Rectal smooth muscle tissue (tissue), 1 donor: ENCODE data around the gene RHOT2.

Source experiments
- H3K27ac ChIP-seq: one replicate; pipeline ENCODE4 v1.7.0; 2013; ENCODE audit warnings: low read depth, low read length, inconsistent platforms
- H3K27me3 ChIP-seq: one replicate; pipeline ENCODE4 v1.7.0; 2013; ENCODE audit warnings: low read length; ENCODE audit not compliant: control insufficient read depth, insufficient read depth
- H3K36me3 ChIP-seq: one replicate; pipeline ENCODE4 v1.7.0; 2013; ENCODE audit warnings: low read length; ENCODE audit not compliant: control insufficient read depth, insufficient read depth
- H3K4me1 ChIP-seq: one replicate; pipeline ENCODE4 v1.7.0; 2013; ENCODE audit warnings: low read length; ENCODE audit not compliant: control insufficient read depth, insufficient read depth
- H3K4me3 ChIP-seq: one replicate; pipeline ENCODE4 v1.7.0; 2013; ENCODE audit warnings: low read length
- H3K9ac ChIP-seq: one replicate; pipeline ENCODE4 v1.7.0; 2013; ENCODE audit warnings: low read length

RHOT2 gene

GRCh38 chr16:645852-646678 lies 21.9 kb upstream of the RHOT2 start:
- Histone ChIP-seq H3K4me3 (peak overlapping the region; percentile 15), H3K4me1 (peaks cover 14% of the 10 kb centered on the region), H3K9ac (no peak overlapping the region), H3K36me3 (no peaks in the 10 kb centered on the region), H3K27ac (no peak overlapping the region), H3K27me3 (no peaks in the 10 kb centered on the region)

GRCh38 chr16:646679-647172 lies 21.2 kb upstream of the RHOT2 start:
- peaks cover 14% of the 10 kb centered on the region for H3K4me1 ChIP-seq
- no peaks in the 10 kb centered on the region for H3K36me3 ChIP-seq
- H3K27me3 ChIP-seq: no peaks in the 10 kb centered on the region
- peak overlapping the region; percentile 6 for H3K4me3 ChIP-seq
- H3K27ac ChIP-seq: no peak overlapping the region
- H3K9ac ChIP-seq: no peak overlapping the region

GRCh38 chr16:647173-647902 lies 20.6 kb upstream of the RHOT2 start:
- Histone ChIP-seq H3K27ac (no peak overlapping the region), H3K27me3 (no peaks in the 10 kb centered on the region), H3K4me3 (peak overlapping the region; percentile 6), H3K36me3 (no peaks in the 10 kb centered on the region), H3K4me1 (peaks cover 14% of the 10 kb centered on the region), H3K9ac (no peak overlapping the region)

GRCh38 chr16:648071-648780 lies 19.7 kb upstream of the RHOT2 start:
- Histone ChIP-seq H3K4me3 (peak overlapping the region; percentile 80), H3K27me3 (no peaks in the 10 kb centered on the region), H3K36me3 (no peaks in the 10 kb centered on the region), H3K9ac (peak overlapping the region; percentile 86), H3K27ac (peak overlapping the region; percentile 87), H3K4me1 (peaks cover 12% of the 10 kb centered on the region)

- Histone ChIP-seq H3K9ac (peak within 1 kb of the TSS; percentile 86), H3K4me3 (peak within 1 kb of the TSS; percentile 80), H3K27me3 (no peaks in the 10 kb centered on the region), H3K36me3 (no peaks in the 10 kb centered on the region), H3K27ac (peak within 1 kb of the TSS; percentile 87), H3K4me1 (peaks cover 12% of the 10 kb centered on the region)
Measured at GRCh38 chr16:648781-649589, 18.9 kb upstream of the RHOT2 start, which contains the start of gene WDR90. Gene WDR90 (plus strand): TSS chr16:649365. CDS start chr16:649417, 52 bp downstream.

GRCh38 chr16:649631-650030 lies 18.3 kb upstream of the RHOT2 start:
- H3K9ac ChIP-seq: no peak overlapping the region
- H3K27me3 ChIP-seq: no peaks in the 10 kb centered on the region
- H3K27ac ChIP-seq: no peak overlapping the region
- no peaks in the 10 kb centered on the region for H3K36me3 ChIP-seq
- H3K4me1 ChIP-seq: peaks cover 12% of the 10 kb centered on the region
- H3K4me3 ChIP-seq: peak overlapping the region; percentile 80

GRCh38 chr16:651844-652243 lies 16.1 kb upstream of the RHOT2 start:
- Histone ChIP-seq H3K4me3 (no peak overlapping the region), H3K4me1 (peaks cover 12% of the 10 kb centered on the region), H3K27ac (no peak overlapping the region), H3K27me3 (no peaks in the 10 kb centered on the region), H3K9ac (no peak overlapping the region), H3K36me3 (no peaks in the 10 kb centered on the region)

GRCh38 chr16:652454-653305 lies 15.3 kb upstream of the RHOT2 start:
- Histone ChIP-seq H3K27me3 (no peaks in the 10 kb centered on the region), H3K4me3 (no peak overlapping the region), H3K4me1 (peaks cover 12% of the 10 kb centered on the region), H3K9ac (no peak overlapping the region), H3K36me3 (no peaks in the 10 kb centered on the region), H3K27ac (no peak overlapping the region)

GRCh38 chr16:654034-654433 lies 13.9 kb upstream of the RHOT2 start:
- peaks cover 3% of the 10 kb centered on the region for H3K4me1 ChIP-seq
- no peak overlapping the region for H3K4me3 ChIP-seq
- H3K27ac ChIP-seq: no peak overlapping the region
- H3K9ac ChIP-seq: no peak overlapping the region
- no peaks in the 10 kb centered on the region for H3K27me3 ChIP-seq
- no peaks in the 10 kb centered on the region for H3K36me3 ChIP-seq

- H3K36me3 ChIP-seq: no peaks in the 10 kb centered on the region
- peaks cover 12% of the 10 kb centered on the region for H3K4me1 ChIP-seq
Measured at GRCh38 chr16:657487-657886, 10.4 kb upstream of the RHOT2 start.

More at GRCh38 chr16:657487-657886, 10.4 kb upstream of the RHOT2 start:
- no peaks in the 10 kb centered on the region for H3K27me3 ChIP-seq
- H3K27ac ChIP-seq: no peak overlapping the region
- H3K9ac ChIP-seq: no peak overlapping the region
- no peak overlapping the region for H3K4me3 ChIP-seq
